A673 (cell line): ENCODE measurements around the gene C19orf85. TPM values are rescaled to one million over a fixed set of nuclear protein-coding genes. Genes with fewer than 3 reads are reported as not detected.

Source experiments
- BruUV-seq: library from RNA; stranded (reverse); fragments of 400-500 nt; replicated peaks from 2 replicates; lab custom pipeline; 2021; lab: Mats Ljungman, UMichigan
- CTCF ChIA-PET: fragments of 300-600 bp; sonication (Branson Sonifier 250); formaldehyde crosslinking; loops from one replicate; lab custom pipeline; 2022; ENCODE audit warnings: antibody characterized with exemption; lab: Charles Lee
- POLR2A ChIA-PET: fragments of 300-600 bp; sonication (Branson Sonifier 250); formaldehyde crosslinking; loops from one replicate; lab custom pipeline; 2022; ENCODE audit warnings: antibody characterized with exemption; ENCODE audit not compliant: low non-redundant PET; lab: Charles Lee
- DNase-seq: peaks from one replicate; pipeline ENCODE4 v3.0.0-alpha.2; 2015; ENCODE audit warnings: low spot score
- H3K27ac ChIP-seq: fragments of 200-600 bp; sonication (generic); 2 replicates; pipeline ENCODE4 v1.5.1; 2016; ENCODE audit warnings: mixed run types, low read depth, mild to moderate bottlenecking, mixed read lengths, antibody characterized with exemption, low read length; ENCODE audit not compliant: poor library complexity, severe bottlenecking
- H3K27me3 ChIP-seq: fragments of 200-600 bp; sonication (generic); replicated peaks from 2 replicates; pipeline ENCODE4 v1.6.1; 2017; ENCODE audit warnings: mixed run types, low read depth, mild to moderate bottlenecking, mixed read lengths, antibody characterized with exemption, low read length; ENCODE audit not compliant: insufficient read depth, poor library complexity
- H3K36me3 ChIP-seq: fragments of 200-600 bp; sonication (generic); 2 replicates; pipeline ENCODE4 v1.6.1; 2016; ENCODE audit warnings: mixed run types, mild to moderate bottlenecking, mixed read lengths, antibody characterized with exemption, low read length; ENCODE audit not compliant: insufficient read depth, poor library complexity, severe bottlenecking
- H3K4me1 ChIP-seq: fragments of 200-600 bp; sonication (generic); 2 replicates; pipeline ENCODE4 v1.6.1; 2017; ENCODE audit warnings: mixed run types, mild to moderate bottlenecking, mixed read lengths, antibody characterized with exemption, low read length; ENCODE audit not compliant: insufficient read depth, poor library complexity, severe bottlenecking
- H3K4me3 ChIP-seq: fragments of 200-600 bp; sonication (generic); 2 replicates; pipeline ENCODE4 v1.5.1; 2016; ENCODE audit warnings: low read depth, mixed run types, mild to moderate bottlenecking, mixed read lengths, low read length; ENCODE audit not compliant: poor library complexity, severe bottlenecking
- H3K9me3 ChIP-seq: fragments of 200-600 bp; sonication (generic); 2 replicates; pipeline ENCODE4 v1.6.1; 2016; ENCODE audit warnings: mixed run types, low read depth, mild to moderate bottlenecking, mixed read lengths, antibody characterized with exemption, low read length; ENCODE audit not compliant: poor library complexity, severe bottlenecking
- CTCF ChIP-seq: fragments of 300-800, 200-600 bp; sonication (generic); conservative IDR thresholded peaks from 2 replicates; pipeline ENCODE4 v1.5.1; 2017; ENCODE audit warnings: low read depth, mild to moderate bottlenecking, antibody characterized with exemption, low read length, moderate library complexity, mixed read lengths
- EZH2 ChIP-seq: fragments of 200-600 bp; sonication (generic); IDR thresholded peaks from 2 replicates; pipeline ENCODE4 v1.6.1; 2017; ENCODE audit warnings: borderline replicate concordance, low read depth, mild to moderate bottlenecking, mixed read lengths, antibody characterized with exemption, low read length; ENCODE audit not compliant: poor library complexity, severe bottlenecking
- intact Hi-C: fragments of 100-400 bp; cut with micrococcal nuclease; formaldehyde crosslinking; loops from one replicate; pipeline ENCODE4 v1.10.0; 2022; ENCODE audit not compliant: unreplicated experiment
- total RNA-seq: library from RNA; stranded (reverse); gene quantifications from 2 replicates; pipeline ENCODE4 v1.2.3, GENCODE V29; 2021

C19orf85 gene
- total RNA-seq, 1 experiment from 2014 or later, result not detected

- CTCF ChIA-PET, result interaction anchor here (0.6 kb wide), 1 partner anchor 159 kb away, joined by 5 read pairs; no protein-coding TSS in a partner anchor
- peaks cover 55% of the 10 kb centered on the region for H3K27me3 ChIP-seq
- H3K4me1 ChIP-seq, result peaks cover 17% of the 10 kb centered on the region
- H3K36me3 ChIP-seq, result no peaks in the 10 kb centered on the region
- no peak overlapping the region for H3K4me3 ChIP-seq
- BruUV-seq, result no TSS peak
- no peak overlapping the region for H3K27ac ChIP-seq
- intact Hi-C loops, result no loop called here
- POLR2A ChIA-PET, result interaction anchor here (0.6 kb wide), 1 partner anchor 1519 kb away, joined by 26 read pairs; no protein-coding TSS in a partner anchor
- H3K9me3 ChIP-seq, result no peaks in the 10 kb centered on the region
- TF ChIP-seq CTCF (no peak), EZH2 (no peak)
- DNase-seq, result no peak
These were observed 18.5 kb downstream of the C19orf85 start for GRCh38 chr19:55446060-55446459.

GRCh38 chr19:55444646-55445045, 19.9 kb downstream of the C19orf85 start:
- no TSS peak for BruUV-seq
- Histone ChIP-seq H3K27me3 (peaks cover 54% of the 10 kb centered on the region), H3K9me3 (no peaks in the 10 kb centered on the region), H3K27ac (no peak overlapping the region), H3K36me3 (no peaks in the 10 kb centered on the region), H3K4me3 (no peak overlapping the region), H3K4me1 (peaks cover 20% of the 10 kb centered on the region)
- ChIA-PET CTCF (no interaction called here), POLR2A (no interaction called here)
- intact Hi-C loops, result no loop called here
- no peak for DNase-seq
- TF ChIP-seq CTCF (no peak), EZH2 (no peak)

- CTCF ChIA-PET, result no interaction called here
- BruUV-seq, result no TSS peak
- Histone ChIP-seq H3K27me3 (peaks cover 54% of the 10 kb centered on the region), H3K9me3 (no peaks in the 10 kb centered on the region), H3K4me3 (no peak overlapping the region), H3K27ac (no peak overlapping the region), H3K36me3 (no peaks in the 10 kb centered on the region), H3K4me1 (peaks cover 20% of the 10 kb centered on the region)
- TF ChIP-seq CTCF, result no peak
- no peak for TF ChIP-seq EZH2
- DNase-seq, result no peak
- intact Hi-C loops, result no loop called here
- POLR2A ChIA-PET, result no interaction called here
These were observed 20.6 kb downstream of the C19orf85 start for GRCh38 chr19:55443824-55444480.
